EH (cell line): ENCODE measurements around the gene AMOTL1.

Experiments
- DNase-seq: peaks from one replicate; pipeline ENCODE4 v3.0.0-alpha.2; 2015; ENCODE audit warnings: low read depth

The AMOTL1 gene

GRCh38 chr11:94746721-94747120, 21.4 kb upstream of the AMOTL1 start:
- peak; percentile 38 for DNase-seq

- DNase-seq = peak; percentile 83
Measured at GRCh38 chr11:94747146-94747545, 21.0 kb upstream of the AMOTL1 start.

- DNase-seq = peak; percentile 50
Measured at GRCh38 chr11:94747601-94748041, 20.5 kb upstream of the AMOTL1 start.

- DNase-seq = peak; percentile 85
Measured at GRCh38 chr11:94749369-94749768, 18.8 kb upstream of the AMOTL1 start.

GRCh38 chr11:94750319-94751217, 17.6 kb upstream of the AMOTL1 start:
- DNase-seq = no peak

- no peak for DNase-seq
Measured at GRCh38 chr11:94751218-94751609, 16.9 kb upstream of the AMOTL1 start.

- DNase-seq = peak; percentile 79
Measured at GRCh38 chr11:94751786-94752185, 16.4 kb upstream of the AMOTL1 start.

GRCh38 chr11:94753630-94754029, 14.5 kb upstream of the AMOTL1 start:
- no peak for DNase-seq

GRCh38 chr11:94754335-94754734, 13.8 kb upstream of the AMOTL1 start:
- no peak for DNase-seq

GRCh38 chr11:94754819-94755218, 13.3 kb upstream of the AMOTL1 start:
- DNase-seq = no peak

- no peak for DNase-seq
Measured at GRCh38 chr11:94755494-94755893, 12.7 kb upstream of the AMOTL1 start.

- DNase-seq = no peak
Measured at GRCh38 chr11:94757037-94757735, 11.0 kb upstream of the AMOTL1 start.

GRCh38 chr11:94758666-94759065, 9.5 kb upstream of the AMOTL1 start:
- no peak for DNase-seq

GRCh38 chr11:94759522-94759921, 8.6 kb upstream of the AMOTL1 start:
- no peak for DNase-seq

GRCh38 chr11:94760296-94760695, 7.9 kb upstream of the AMOTL1 start:
- DNase-seq = no peak

- DNase-seq = peak; percentile 46
Measured at GRCh38 chr11:94762208-94762607, 5.9 kb upstream of the AMOTL1 start.

GRCh38 chr11:94762995-94763394, 5.2 kb upstream of the AMOTL1 start:
- DNase-seq = no peak

GRCh38 chr11:94766713-94767206, 1.4 kb upstream of the AMOTL1 start:
- DNase-seq = peak; percentile 39

- no peak for DNase-seq
Measured at GRCh38 chr11:94767291-94767690, 865 bp upstream of the AMOTL1 start.

GRCh38 chr11:94768602-94769541, 716 bp downstream of the AMOTL1 start:
- DNase-seq = peak; percentile 56

GRCh38 chr11:94769880-94770279, 1.7 kb downstream of the AMOTL1 start:
- DNase-seq = peak; percentile 40

- DNase-seq = no peak
Measured at GRCh38 chr11:94770563-94771120, 2.5 kb downstream of the AMOTL1 start.
